Fibroblast of villous mesenchyme (primary cell): ENCODE measurements around the gene DNA2. TPM values are rescaled to one million over a fixed set of nuclear protein-coding genes. Genes with fewer than 3 reads are reported as not detected.
A peak's percentile ranks its signal among the peaks of the same experiment; 100 is the strongest.

ENCODE experiments used
- DNase-seq: peaks from one replicate; pipeline ENCODE4 v3.0.0-alpha.2; 2010; ENCODE audit warnings: low read depth
- H3K4me3 ChIP-seq: 2 replicates; pipeline ENCODE4 v1.5.1; 2011; ENCODE audit warnings: low read depth, mild to moderate bottlenecking, low read length
- CTCF ChIP-seq: IDR thresholded peaks from 2 replicates; pipeline ENCODE4 v1.5.1; 2012; ENCODE audit warnings: low read depth, mild to moderate bottlenecking, low read length; ENCODE audit not compliant: insufficient read depth
- total RNA-seq: library from RNA; depleted of rRNA; stranded (reverse); fragments of >200 nt; gene quantifications from 2 replicates; pipeline ENCODE4 v1.2.3, GENCODE V29; 2012

DNA2 gene
- total RNA-seq, 1 donor, result 13.0 TPM

GRCh38 chr10:68423522-68423921 lies 48.3 kb downstream of the DNA2 start:
- no peak for TF ChIP-seq CTCF
- no peak overlapping the region for H3K4me3 ChIP-seq

DNA sequence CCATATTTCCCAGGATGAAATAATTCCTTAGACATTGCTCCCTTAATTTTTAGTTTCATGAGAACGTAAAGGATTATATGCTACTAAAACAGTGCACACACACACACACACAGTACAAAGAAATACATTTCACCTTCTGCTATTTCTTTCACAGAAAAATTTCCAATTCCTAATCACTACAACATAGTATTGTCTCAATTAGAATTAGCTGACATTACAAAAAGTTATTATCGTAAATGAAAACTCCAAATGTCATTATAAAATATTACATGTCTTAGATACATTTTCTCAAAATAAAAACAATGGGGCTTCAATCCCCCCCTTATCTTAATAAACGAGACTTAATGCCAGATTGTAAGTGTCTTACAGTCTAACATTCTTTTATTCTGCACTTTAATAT lies 52.4 kb downstream of the DNA2 start:
- H3K4me3 ChIP-seq, result no peak overlapping the region
- DNase-seq, result no peak
- no peak for TF ChIP-seq CTCF

More at GRCh38 chr10:68423522-68423921, 48.3 kb downstream of the DNA2 start:
- no peak for DNase-seq

DNA sequence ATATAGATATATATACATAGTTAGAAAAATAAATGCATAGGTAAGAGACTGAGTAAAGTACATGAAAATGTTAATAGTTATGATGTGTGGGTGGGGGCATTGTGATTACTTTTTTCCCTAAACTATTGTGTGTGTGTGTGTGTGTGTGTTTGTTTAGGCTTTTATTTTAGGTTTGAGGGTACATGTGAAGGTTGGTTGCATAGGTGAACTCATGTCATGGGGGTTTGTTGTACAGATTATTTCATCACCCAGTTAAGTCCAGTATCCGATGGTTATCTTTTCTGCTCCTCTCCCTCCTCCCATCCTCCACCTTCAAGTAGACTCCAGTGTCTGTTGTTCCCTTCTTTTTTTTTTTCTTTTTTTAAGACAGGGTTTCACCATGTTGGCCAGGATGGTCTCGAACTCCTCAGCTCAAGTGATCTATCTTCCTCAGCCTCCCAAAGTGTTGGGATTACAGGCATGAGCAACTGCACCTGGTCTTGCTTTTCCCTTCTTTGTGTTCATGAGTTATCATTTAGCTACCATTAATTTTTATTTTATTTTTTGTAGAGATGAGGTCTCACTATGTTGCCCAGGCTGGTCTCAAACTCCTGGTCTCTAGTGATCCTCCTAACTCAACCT lies 62.8 kb downstream of the DNA2 start:
- no peak overlapping the region for H3K4me3 ChIP-seq
- TF ChIP-seq CTCF, result no peak
- DNase-seq, result no peak

DNA sequence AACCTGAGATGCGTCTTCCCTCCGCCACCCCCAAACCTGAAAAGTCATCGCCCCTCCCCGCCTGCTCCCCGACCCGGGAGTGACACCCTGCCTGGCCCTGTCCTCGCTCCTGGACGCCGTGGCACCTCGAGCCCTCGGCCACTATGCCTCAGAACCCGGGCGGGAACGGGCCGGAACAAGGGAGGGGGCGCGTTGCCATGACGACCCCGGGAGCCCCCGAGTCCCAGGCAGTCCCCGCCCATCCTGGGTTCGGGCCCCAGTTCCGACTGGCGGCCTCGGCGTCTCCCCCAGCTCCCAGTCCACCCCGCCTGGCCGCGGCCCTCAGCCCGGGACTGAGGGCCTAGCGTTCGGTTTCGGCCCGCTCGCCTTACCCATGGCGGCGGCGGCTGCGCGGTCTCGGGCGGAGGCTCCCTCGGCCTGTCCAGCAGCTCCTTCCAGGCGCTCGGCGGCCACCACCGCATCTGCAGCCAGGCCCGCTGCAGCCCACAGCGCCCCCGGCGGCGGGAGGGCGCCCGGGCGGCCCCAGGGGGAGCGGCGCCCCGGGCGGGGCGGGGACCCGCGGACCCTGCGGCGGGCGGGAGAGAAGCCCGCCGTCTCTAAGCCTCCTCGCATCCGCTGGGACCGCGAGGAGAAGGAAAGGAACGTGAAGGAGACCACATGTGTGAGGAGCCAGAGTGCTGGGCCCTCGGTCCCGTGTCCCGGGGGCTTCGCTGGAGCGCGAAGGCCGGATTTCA lies 64.8 kb downstream of the DNA2 start, which contains the start of gene RUFY2:
TSS of gene RUFY2 (minus strand) at position 463 of the 734 bp plus-strand sequence. CDS start at position 375, 88 bp downstream.
- DNase-seq, result peak; percentile 77
- peak; percentile 39 for TF ChIP-seq CTCF

GRCh38 chr10:68406111-68406814 lies 65.5 kb downstream of the DNA2 start:
- DNase-seq, result peak; percentile 72
- TF ChIP-seq CTCF, result no peak
- peak overlapping the region; percentile 98 for H3K4me3 ChIP-seq

More for the DNA sequence above, 64.8 kb downstream of the DNA2 start, which contains the start of gene RUFY2:
- peak within 1 kb of the TSS; percentile 98 for H3K4me3 ChIP-seq

DNA sequence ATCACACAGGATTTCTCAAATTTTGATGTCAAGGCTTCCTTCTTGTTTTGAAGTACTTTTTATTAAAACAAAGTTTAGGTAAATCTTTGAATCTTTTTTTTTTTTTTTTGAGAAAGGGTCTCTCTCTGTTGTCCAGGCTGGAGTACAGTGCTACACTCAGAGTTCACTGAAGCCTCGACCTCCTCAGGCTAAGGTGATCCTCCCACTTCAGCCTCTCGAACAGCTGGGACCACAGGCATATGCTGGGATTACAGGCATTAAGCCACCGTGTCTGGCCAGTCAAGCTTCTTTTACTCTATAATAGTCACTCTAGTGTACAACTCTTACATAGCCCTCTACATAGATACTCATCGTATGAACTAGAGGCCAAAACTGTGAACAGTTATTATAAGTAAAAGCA lies 68.1 kb downstream of the DNA2 start:
- no peak for TF ChIP-seq CTCF
- DNase-seq, result no peak
- H3K4me3 ChIP-seq, result no peak overlapping the region
